WTC11 (cell line): Measurements from ENCODE around the gene ANP32E. TPM values are rescaled to one million over a fixed set of nuclear protein-coding genes. Genes with fewer than 3 reads are reported as not detected.
A peak's percentile ranks its signal among the peaks of the same experiment; 100 is the strongest.

Experiments used
- ATAC-seq: fragments of 200-7000 bp; cut with Tn5 transposase; 2 replicates; pipeline ENCODE4 v1.10.0; 2021; ENCODE audit warnings: mild to moderate bottlenecking, moderate library complexity
- Bru-seq: library from RNA; stranded (reverse); fragments of 400-500 nt; gene quantifications from one replicate; lab custom pipeline; 2021; lab: Mats Ljungman, UMichigan
- CTCF ChIA-PET: fragments of 300-600 bp; sonication (Branson Sonifier 250); formaldehyde crosslinking; loops from one replicate; lab custom pipeline; 2021; ENCODE audit warnings: antibody characterized with exemption; lab: Charles Lee
- POLR2A ChIA-PET: fragments of 350-600 bp; sonication (Branson Sonifier 250); formaldehyde crosslinking; loops from one replicate; lab custom pipeline; 2021; ENCODE audit warnings: antibody characterized with exemption; lab: Charles Lee
- DNase-seq: peaks from one replicate; pipeline ENCODE4 v3.0.0; 2021; ENCODE audit warnings: low spot score
- H3K27ac Mint-ChIP-seq: 2 replicates; pipeline ENCODE4 v1.8.0; 2021; ENCODE audit warnings: mixed read lengths
- H3K27me3 Mint-ChIP-seq: 2 replicates; pipeline ENCODE4 v1.8.0; 2021; ENCODE audit warnings: low read depth, mild to moderate bottlenecking, moderate library complexity, mixed read lengths
- H3K36me3 Mint-ChIP-seq: 2 replicates; pipeline ENCODE4 v1.8.0; 2021; ENCODE audit warnings: mixed read lengths
- H3K4me1 Mint-ChIP-seq: 2 replicates; pipeline ENCODE4 v1.8.0; 2022; ENCODE audit warnings: mixed read lengths
- H3K4me3 Mint-ChIP-seq: 2 replicates; pipeline ENCODE4 v1.8.0; 2021; ENCODE audit warnings: mild to moderate bottlenecking, moderate library complexity, mixed read lengths
- H3K9me3 Mint-ChIP-seq: 2 replicates; pipeline ENCODE4 v1.8.0; 2021; ENCODE audit warnings: mixed read lengths
- ATF1 ChIP-seq: sonication (generic); formaldehyde crosslinking; IDR thresholded peaks from 2 replicates; pipeline ENCODE4 v1.8.1; 2023; ENCODE audit warnings: mild to moderate bottlenecking, moderate library complexity, missing genetic modification reagents
- ATF2 ChIP-seq: sonication (generic); formaldehyde crosslinking; IDR thresholded peaks from 2 replicates; pipeline ENCODE4 v1.8.1; 2022; ENCODE audit warnings: low read depth, missing genetic modification reagents, borderline replicate concordance
- E2F1 ChIP-seq: sonication (generic); formaldehyde crosslinking; IDR thresholded peaks from 2 replicates; pipeline ENCODE4 v1.8.0; 2022; ENCODE audit warnings: mild to moderate bottlenecking, missing genetic modification reagents
- E2F4 ChIP-seq: sonication (generic); formaldehyde crosslinking; IDR thresholded peaks from 2 replicates; pipeline ENCODE4 v1.8.1; 2022; ENCODE audit warnings: low read depth, mild to moderate bottlenecking, moderate library complexity, missing genetic modification reagents, borderline replicate concordance
- ELF4 ChIP-seq: sonication (generic); formaldehyde crosslinking; IDR thresholded peaks from 2 replicates; pipeline ENCODE4 v1.8.1; 2022; ENCODE audit warnings: low read depth, mild to moderate bottlenecking, moderate library complexity, missing genetic modification reagents
- EMX1 ChIP-seq: fragments of 250-450 bp; sonication (Bioruptor Pico); IDR thresholded peaks from 2 replicates; pipeline ENCODE4 v1.8.0; 2021; ENCODE audit warnings: mild to moderate bottlenecking
- FOXK1 ChIP-seq: sonication (generic); formaldehyde crosslinking; IDR thresholded peaks from 2 replicates; pipeline ENCODE4 v1.8.0; 2022; ENCODE audit warnings: mild to moderate bottlenecking, moderate library complexity, missing genetic modification reagents
- FOXP4 ChIP-seq: sonication (generic); formaldehyde crosslinking; IDR thresholded peaks from 2 replicates; pipeline ENCODE4 v1.8.0; 2022; ENCODE audit warnings: mild to moderate bottlenecking, missing genetic modification reagents
- GRHL2 ChIP-seq: fragments of 250-450 bp; sonication (Bioruptor Pico); IDR thresholded peaks from 2 replicates; pipeline ENCODE4 v1.8.0; 2022; ENCODE audit warnings: mild to moderate bottlenecking, moderate library complexity; ENCODE audit not compliant: insufficient replicate concordance, severe bottlenecking
- HMGXB4 ChIP-seq: sonication (generic); formaldehyde crosslinking; IDR thresholded peaks from 2 replicates; pipeline ENCODE4 v1.8.1; 2023; ENCODE audit warnings: mild to moderate bottlenecking, moderate library complexity, missing genetic modification reagents
- IRF2 ChIP-seq: sonication (generic); formaldehyde crosslinking; IDR thresholded peaks from 2 replicates; pipeline ENCODE4 v1.8.0; 2022; ENCODE audit warnings: low read depth, missing genetic modification reagents, borderline replicate concordance
- JAZF1 ChIP-seq: fragments of 250-450 bp; sonication (Bioruptor Pico); IDR thresholded peaks from 2 replicates; pipeline ENCODE4 v1.9.0; 2021; ENCODE audit warnings: moderate library complexity, mild to moderate bottlenecking, inconsistent platforms
- MAX ChIP-seq: sonication (generic); formaldehyde crosslinking; IDR thresholded peaks from 2 replicates; pipeline ENCODE4 v1.8.0; 2022; ENCODE audit warnings: mild to moderate bottlenecking, missing genetic modification reagents
- MXD4 ChIP-seq: fragments of 250-450 bp; sonication (Bioruptor Pico); IDR thresholded peaks from 2 replicates; pipeline ENCODE4 v1.8.0; 2021; ENCODE audit warnings: mild to moderate bottlenecking, moderate library complexity, borderline replicate concordance
- NR1H2 ChIP-seq: sonication (generic); formaldehyde crosslinking; IDR thresholded peaks from 2 replicates; pipeline ENCODE4 v1.9.0; 2021; ENCODE audit warnings: mild to moderate bottlenecking, moderate library complexity, missing genetic modification reagents
- PRRX2 ChIP-seq: fragments of 250-450 bp; sonication (Bioruptor Pico); IDR thresholded peaks from 2 replicates; pipeline ENCODE4 v1.8.0; 2021; ENCODE audit warnings: mild to moderate bottlenecking
- SMAD3 ChIP-seq: sonication (generic); formaldehyde crosslinking; IDR thresholded peaks from 2 replicates; pipeline ENCODE4 v1.8.0; 2022; ENCODE audit warnings: missing genetic modification reagents, mild to moderate bottlenecking, borderline replicate concordance
- STAT6 ChIP-seq: sonication (generic); formaldehyde crosslinking; conservative IDR thresholded peaks from 2 replicates; pipeline ENCODE4 v1.8.1; 2023; ENCODE audit warnings: mild to moderate bottlenecking, low read depth, missing genetic modification reagents, moderate library complexity
- TCF7 ChIP-seq: sonication (generic); formaldehyde crosslinking; IDR thresholded peaks from 2 replicates; pipeline ENCODE4 v1.8.0; 2022; ENCODE audit warnings: mild to moderate bottlenecking, low read depth, missing genetic modification reagents, moderate library complexity
- ZNF121 ChIP-seq: sonication (generic); formaldehyde crosslinking; IDR thresholded peaks from 2 replicates; pipeline ENCODE4 v1.8.0; 2023; ENCODE audit warnings: missing genetic modification reagents
- ZNF396 ChIP-seq: fragments of 250-450 bp; sonication (Bioruptor Pico); IDR thresholded peaks from 2 replicates; pipeline ENCODE4 v1.8.0; 2021; ENCODE audit warnings: mild to moderate bottlenecking, moderate library complexity, borderline replicate concordance
- ZSCAN18 ChIP-seq: fragments of 250-450 bp; sonication (Bioruptor Pico); IDR thresholded peaks from 2 replicates; pipeline ENCODE4 v2.1.2; 2022; ENCODE audit warnings: mild to moderate bottlenecking, moderate library complexity
- long read RNA-seq, 3 experiments: library from RNA in 1 of 3; library from capped mRNA in 1 of 3; library from polyadenylated mRNA in 1 of 3; unstranded in 2 of 3; stranded (forward) in 1 of 3; transcript quantifications; one replicate each; pipeline ENCODE4 v2.0.0, GENCODE V29; 2021
- total RNA-seq: library from RNA; stranded (reverse); gene quantifications from 3 replicates; pipeline ENCODE4 v1.2.3, GENCODE V29; 2021

Gene ANP32E
- total RNA-seq (101 to 119 TPM (median 104 TPM) in 3 replicates), Bru-seq, nascent RNA (percentile 96 among the genes with signal in this experiment)
- long read RNA-seq, experiment 1, transcript ANP32E-208 (7 exons, 3,451 nt): major isoform, 784 of 1,006 reads
- long read RNA-seq, experiment 1, partial matches to known transcripts: 52 of 1,006 reads
- long read RNA-seq, experiment 1, other reads (novel, unspliced or antisense): 162 of 1,006 reads
- long read RNA-seq, experiment 2, transcript ANP32E-208 (7 exons, 3,451 nt): major isoform, 5 of 172 reads
- long read RNA-seq, experiment 2, partial matches to known transcripts: 75 of 172 reads
- long read RNA-seq, experiment 2, other reads (novel, unspliced or antisense): 90 of 172 reads
- long read RNA-seq, experiment 3, transcript ANP32E-208 (7 exons, 3,451 nt): major isoform, 289 of 362 reads
- long read RNA-seq, experiment 3, partial matches to known transcripts: 17 of 362 reads
- long read RNA-seq, experiment 3, other reads (novel, unspliced or antisense): 54 of 362 reads

- POLR2A ChIA-PET: interaction anchor here (0.9 to 1.0 kb wide), 2 partner anchors 21 to 128 kb away, joined by 3 to 4 read pairs; partner anchors contain the start of genes CA14 and RPRD2
- CTCF ChIA-PET: interaction anchor here (1.6 kb wide), 1 partner anchor 21 kb away, joined by 4 read pairs; the partner anchor contains the start of gene CA14
- TF ChIP-seq ATF2 (CRISPR knock-in tag) (no peak), ZNF121 (no peak), EMX1 (CRISPR knock-in tag) (no peak), NR1H2 (CRISPR knock-in tag) (no peak), MXD4 (CRISPR knock-in tag) (no peak), FOXP4 (CRISPR knock-in tag) (peak; percentile 83), ATF1 (CRISPR knock-in tag) (no peak), E2F1 (no peak), ELF4 (CRISPR knock-in tag) (no peak), ZSCAN18 (CRISPR knock-in tag) (no peak), E2F4 (CRISPR knock-in tag) (0 out of 2 replicates have a peak, but pooled peaks have one; percentile 61), ZNF396 (CRISPR knock-in tag) (no peak), MAX (CRISPR knock-in tag) (peak; percentile 71; the same call in 1 of the 2 replicates), PRRX2 (CRISPR knock-in tag) (no peak), SMAD3 (CRISPR knock-in tag) (peak; percentile 93), JAZF1 (CRISPR knock-in tag) (no peak), IRF2 (CRISPR knock-in tag) (no peak), GRHL2 (no peak), STAT6 (no peak), TCF7 (CRISPR knock-in tag) (no peak), FOXK1 (CRISPR knock-in tag) (peak; percentile 81), HMGXB4 (peak; percentile 55; the same call in 1 of the 2 replicates)
Measured at GRCh38 chr1:150235852-150236613, at the start of gene ANP32E. ANP32E (minus strand) TSS chr1:150236112; CDS start chr1:150235786, 326 bp downstream.

More at GRCh38 chr1:150235852-150236613, at the start of gene ANP32E:
- H3K4me1 Mint-ChIP-seq: peaks cover 17% of the 10 kb centered on the region
- H3K27ac Mint-ChIP-seq: peak within 1 kb of the TSS; percentile 98
- no peak within 1 kb of the TSS for H3K4me3 Mint-ChIP-seq
- no peaks in the 10 kb centered on the region for H3K9me3 Mint-ChIP-seq
- H3K36me3 Mint-ChIP-seq: peaks cover 3% of the 10 kb centered on the region
- ATAC-seq (peak; percentile 96), DNase-seq (peak; percentile 93)
- H3K27me3 Mint-ChIP-seq: no peaks in the 10 kb centered on the region
